ENCODE results near the gene PLCD3. TPM values are rescaled to one million over a fixed set of nuclear protein-coding genes. Genes with fewer than 3 reads are reported as not detected.

Gene PLCD3
- total and polyA plus RNA-seq, 9 of the 15 experiments (the other 6 are each of a cell fraction or from before 2014, with no cell fraction given): 0.20 to 22.6 (median 7.5) TPM

DNA sequence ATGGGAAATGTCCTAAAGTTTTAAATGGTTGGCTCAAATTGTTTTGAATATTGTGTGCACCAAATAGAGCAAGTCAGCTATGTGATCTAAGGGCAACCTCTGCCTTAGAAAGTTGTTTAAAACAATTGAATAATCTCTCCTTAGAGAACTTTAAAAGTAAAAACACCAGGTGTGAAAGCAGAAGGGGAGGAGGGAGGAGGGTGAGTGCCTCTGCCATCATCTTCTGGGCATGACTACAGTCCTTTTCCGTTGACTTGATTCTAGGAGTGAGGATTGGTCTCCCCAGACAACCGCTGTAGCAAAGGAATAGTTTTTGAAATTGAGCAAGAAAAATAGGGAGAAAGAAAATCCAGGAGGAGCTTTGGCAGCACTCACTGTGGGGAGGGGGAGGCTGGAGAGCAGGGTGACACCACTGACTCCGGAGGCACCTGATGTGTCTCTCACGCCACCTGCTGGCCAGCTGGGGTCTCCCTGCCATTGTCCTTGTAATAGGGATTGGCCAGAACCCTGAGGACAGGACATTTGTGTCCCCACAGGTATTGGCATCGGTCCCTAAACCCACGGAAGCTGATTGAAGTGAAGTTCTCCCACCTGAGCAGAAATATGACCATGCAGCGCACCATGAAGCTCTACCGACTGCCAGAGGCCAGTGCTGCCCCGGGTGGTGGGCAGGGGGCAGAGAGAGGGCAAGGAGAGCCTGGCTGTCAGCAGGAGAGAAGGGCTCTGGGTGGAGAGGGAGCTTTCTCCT lies 33.3 kb downstream of the PLCD3 start:
- intact Hi-C loops (cut with micrococcal nuclease) (loop anchor here (1.0 to 5.0 kb wide), 2 partner anchors 82 to 179 kb away; no protein-coding TSS in a partner anchor), in situ Hi-C loops (cut with MboI) (no loop called here)
- Histone ChIP-seq H3K36me3 (ENCODE audit: control insufficient read depth, insufficient read depth, low read length) (peaks cover 91% of the 10 kb centered on the region), H2AFZ (ENCODE audit: low read depth, low read length) (no peak overlapping the region), H3K79me2 (ENCODE audit: control insufficient read depth, insufficient read depth, low read length) (no peaks in the 10 kb centered on the region), H3K9me1 (ENCODE audit: control insufficient read depth, insufficient read depth, low read length) (no peaks in the 10 kb centered on the region), H3K4me2 (ENCODE audit: insufficient read depth, low read length) (no peak overlapping the region), H3K4me1 (replicated peaks in 1 of 2; ENCODE audit: control insufficient read depth in 2 of 2, insufficient read depth in 2 of 2, low read length in 2 of 2) (no peaks in the 10 kb centered on the region), H3K9me3 (replicated peaks; ENCODE audit: control insufficient read depth, insufficient read depth, low read depth, low read length) (no peaks in the 10 kb centered on the region), H3K9ac (ENCODE audit: insufficient read depth in 1 of 2, low read depth in 2 of 2, low read length in 2 of 2) (no peak overlapping the region), H3K4me3 (no peak overlapping the region), H3K27ac (ENCODE audit: extremely low read depth, low read depth, low read length) (no peak overlapping the region), H4K20me1 (replicated peaks; ENCODE audit: control insufficient read depth, insufficient read depth, low read length) (peaks cover 8% of the 10 kb centered on the region; the same call in 1 of the 2 replicates), H3K27me3 (ENCODE audit: control insufficient read depth in 2 of 2, insufficient read depth in 2 of 2, low read length in 2 of 2) (no peaks in the 10 kb centered on the region)
- DNase-seq (ENCODE audit: extremely low read depth in 1 of 4, low spot score in 3 of 4) (peak; percentile 87 to 90 (median 88)), ATAC-seq (peak; percentile 100), FAIRE-seq (peak; percentile 94)
- no TSS peak for BruUV-seq (replicated peaks)
- ChIA-PET POLR2A (interaction anchor here (0.6 to 1.6 kb wide), 9 partner anchors 10 to 203 kb away, joined by 3 to 5 read pairs (median 3); no protein-coding TSS in a partner anchor), CTCF (ENCODE audit: low intra/inter-chr PET ratio) (interaction anchor here (0.6 to 1.8 kb wide), 8 partner anchors 30 to 323 kb away, joined by 3 to 10 read pairs (median 5); partner anchors contain the start of genes ACBD4 and PLCD3)
- 56% methylated on average over 9 of the region's 9 CpGs for WGBS (ENCODE audit: insufficient coverage, low coverage, missing lambda C conversion rate)
- TF ChIP-seq BRCA1 (IDR thresholded peaks at IDR 0.05) (no peak), BRCA1 (CRISPR knock-in tag; IDR thresholded peaks at IDR 0.05) (no peak), RBM14 (IDR thresholded peaks at IDR 0.05; ENCODE audit: borderline replicate concordance, insufficient read depth, low read depth, low read length) (no peak), MIER1 (IDR thresholded peaks at IDR 0.05; ENCODE audit: low read depth) (no peak), FIP1L1 (IDR thresholded peaks at IDR 0.05; ENCODE audit: low read depth, low read length, poor library complexity, severe bottlenecking) (no peak), SPI1 (IDR thresholded peaks at IDR 0.05; ENCODE audit: borderline replicate concordance, low read depth, low read length) (no peak), XRCC5 (IDR thresholded peaks at IDR 0.05; ENCODE audit: low read depth, low read length) (peak; percentile 66; the same call in 1 of the 2 replicates), YY1 (IDR thresholded peaks at IDR 0.05; ENCODE audit: borderline replicate concordance in 1 of 3, control insufficient read depth in 1 of 3, extremely low read depth in 1 of 3, insufficient read depth in 3 of 3, insufficient read length in 1 of 3, insufficient replicate concordance in 2 of 3, low read depth in 1 of 3, low read length in 2 of 3) (peak in 1 of 3 experiments; percentile 15)
- TF ChIP-seq, protein P1, sequence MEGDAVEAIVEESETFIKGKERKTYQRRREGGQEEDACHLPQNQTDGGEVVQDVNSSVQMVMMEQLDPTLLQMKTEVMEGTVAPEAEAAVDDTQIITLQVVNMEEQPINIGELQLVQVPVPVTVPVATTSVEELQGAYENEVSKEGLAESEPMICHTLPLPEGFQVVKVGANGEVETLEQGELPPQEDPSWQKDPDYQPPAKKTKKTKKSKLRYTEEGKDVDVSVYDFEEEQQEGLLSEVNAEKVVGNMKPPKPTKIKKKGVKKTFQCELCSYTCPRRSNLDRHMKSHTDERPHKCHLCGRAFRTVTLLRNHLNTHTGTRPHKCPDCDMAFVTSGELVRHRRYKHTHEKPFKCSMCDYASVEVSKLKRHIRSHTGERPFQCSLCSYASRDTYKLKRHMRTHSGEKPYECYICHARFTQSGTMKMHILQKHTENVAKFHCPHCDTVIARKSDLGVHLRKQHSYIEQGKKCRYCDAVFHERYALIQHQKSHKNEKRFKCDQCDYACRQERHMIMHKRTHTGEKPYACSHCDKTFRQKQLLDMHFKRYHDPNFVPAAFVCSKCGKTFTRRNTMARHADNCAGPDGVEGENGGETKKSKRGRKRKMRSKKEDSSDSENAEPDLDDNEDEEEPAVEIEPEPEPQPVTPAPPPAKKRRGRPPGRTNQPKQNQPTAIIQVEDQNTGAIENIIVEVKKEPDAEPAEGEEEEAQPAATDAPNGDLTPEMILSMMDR (IDR thresholded peaks at IDR 0.05 in 2 of 3, conservative IDR thresholded peaks at IDR 0.05 in 1 of 3; ENCODE audit: insufficient read depth in 2 of 3, low read depth in 1 of 3, low read length in 3 of 3): peak; percentile 85 to 94 (median 91)
- TF ChIP-seq, protein P2, sequence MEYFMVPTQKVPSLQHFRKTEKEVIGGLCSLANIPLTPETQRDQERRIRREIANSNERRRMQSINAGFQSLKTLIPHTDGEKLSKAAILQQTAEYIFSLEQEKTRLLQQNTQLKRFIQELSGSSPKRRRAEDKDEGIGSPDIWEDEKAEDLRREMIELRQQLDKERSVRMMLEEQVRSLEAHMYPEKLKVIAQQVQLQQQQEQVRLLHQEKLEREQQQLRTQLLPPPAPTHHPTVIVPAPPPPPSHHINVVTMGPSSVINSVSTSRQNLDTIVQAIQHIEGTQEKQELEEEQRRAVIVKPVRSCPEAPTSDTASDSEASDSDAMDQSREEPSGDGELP (CRISPR knock-in tag; IDR thresholded peaks at IDR 0.05; ENCODE audit: borderline replicate concordance): peak; percentile 78
- TF ChIP-seq, protein P3, sequence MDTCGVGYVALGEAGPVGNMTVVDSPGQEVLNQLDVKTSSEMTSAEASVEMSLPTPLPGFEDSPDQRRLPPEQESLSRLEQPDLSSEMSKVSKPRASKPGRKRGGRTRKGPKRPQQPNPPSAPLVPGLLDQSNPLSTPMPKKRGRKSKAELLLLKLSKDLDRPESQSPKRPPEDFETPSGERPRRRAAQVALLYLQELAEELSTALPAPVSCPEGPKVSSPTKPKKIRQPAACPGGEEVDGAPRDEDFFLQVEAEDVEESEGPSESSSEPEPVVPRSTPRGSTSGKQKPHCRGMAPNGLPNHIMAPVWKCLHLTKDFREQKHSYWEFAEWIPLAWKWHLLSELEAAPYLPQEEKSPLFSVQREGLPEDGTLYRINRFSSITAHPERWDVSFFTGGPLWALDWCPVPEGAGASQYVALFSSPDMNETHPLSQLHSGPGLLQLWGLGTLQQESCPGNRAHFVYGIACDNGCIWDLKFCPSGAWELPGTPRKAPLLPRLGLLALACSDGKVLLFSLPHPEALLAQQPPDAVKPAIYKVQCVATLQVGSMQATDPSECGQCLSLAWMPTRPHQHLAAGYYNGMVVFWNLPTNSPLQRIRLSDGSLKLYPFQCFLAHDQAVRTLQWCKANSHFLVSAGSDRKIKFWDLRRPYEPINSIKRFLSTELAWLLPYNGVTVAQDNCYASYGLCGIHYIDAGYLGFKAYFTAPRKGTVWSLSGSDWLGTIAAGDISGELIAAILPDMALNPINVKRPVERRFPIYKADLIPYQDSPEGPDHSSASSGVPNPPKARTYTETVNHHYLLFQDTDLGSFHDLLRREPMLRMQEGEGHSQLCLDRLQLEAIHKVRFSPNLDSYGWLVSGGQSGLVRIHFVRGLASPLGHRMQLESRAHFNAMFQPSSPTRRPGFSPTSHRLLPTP (IDR thresholded peaks at IDR 0.05; ENCODE audit: borderline replicate concordance, extremely low read depth, insufficient read length): no peak
- TF ChIP-seq, protein P4, sequence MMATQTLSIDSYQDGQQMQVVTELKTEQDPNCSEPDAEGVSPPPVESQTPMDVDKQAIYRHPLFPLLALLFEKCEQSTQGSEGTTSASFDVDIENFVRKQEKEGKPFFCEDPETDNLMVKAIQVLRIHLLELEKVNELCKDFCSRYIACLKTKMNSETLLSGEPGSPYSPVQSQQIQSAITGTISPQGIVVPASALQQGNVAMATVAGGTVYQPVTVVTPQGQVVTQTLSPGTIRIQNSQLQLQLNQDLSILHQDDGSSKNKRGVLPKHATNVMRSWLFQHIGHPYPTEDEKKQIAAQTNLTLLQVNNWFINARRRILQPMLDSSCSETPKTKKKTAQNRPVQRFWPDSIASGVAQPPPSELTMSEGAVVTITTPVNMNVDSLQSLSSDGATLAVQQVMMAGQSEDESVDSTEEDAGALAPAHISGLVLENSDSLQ (IDR thresholded peaks at IDR 0.05): peak; percentile 49; the same call in 1 of the 2 replicates

Measured in K562 (cell line).